ENCODE data around the gene VPS33B. TPM values are rescaled to one million over a fixed set of nuclear protein-coding genes. Genes with fewer than 3 reads are reported as not detected.
"Not testable (repeated sequence)": the region's sequence is repeated elsewhere in the genome, so short reads cannot be mapped to it uniquely, and the experiment has no call there.

Gene VPS33B
- total RNA-seq, 3 donors from 2014 or later (not counting 1 experiment from before 2014, with no cell fraction given) = 19.8 to 28.6 (median 24.9) TPM

GRCh38 chr15:91017716-91018115 is 4.7 kb downstream of the VPS33B start:
- H3K9me3 ChIP-seq (ENCODE audit: control insufficient read depth, insufficient read depth, low read length) = no peaks in the 10 kb centered on the region
- DNase-seq = no peak
- Mint-ChIP-seq H3K9me3 (no peaks in the 10 kb centered on the region), H3K27ac (peak overlapping the region in 1 of 2 donors; percentile 36), H3K27me3 (ENCODE audit: low read depth in 2 of 2) (no peaks in the 10 kb centered on the region), H3K4me1 (peaks cover 18 to 48% of the 10 kb centered on the region in 2 donors), H3K36me3 (no peaks in the 10 kb centered on the region), H3K4me3 (no peak overlapping the region)
- H3K27me3 ChIP-seq (ENCODE audit: control insufficient read depth, insufficient read depth, low read length) = no peaks in the 10 kb centered on the region
- H3K27ac ChIP-seq (ENCODE audit: low read length) = no peak overlapping the region
- TF ChIP-seq, protein P1, sequence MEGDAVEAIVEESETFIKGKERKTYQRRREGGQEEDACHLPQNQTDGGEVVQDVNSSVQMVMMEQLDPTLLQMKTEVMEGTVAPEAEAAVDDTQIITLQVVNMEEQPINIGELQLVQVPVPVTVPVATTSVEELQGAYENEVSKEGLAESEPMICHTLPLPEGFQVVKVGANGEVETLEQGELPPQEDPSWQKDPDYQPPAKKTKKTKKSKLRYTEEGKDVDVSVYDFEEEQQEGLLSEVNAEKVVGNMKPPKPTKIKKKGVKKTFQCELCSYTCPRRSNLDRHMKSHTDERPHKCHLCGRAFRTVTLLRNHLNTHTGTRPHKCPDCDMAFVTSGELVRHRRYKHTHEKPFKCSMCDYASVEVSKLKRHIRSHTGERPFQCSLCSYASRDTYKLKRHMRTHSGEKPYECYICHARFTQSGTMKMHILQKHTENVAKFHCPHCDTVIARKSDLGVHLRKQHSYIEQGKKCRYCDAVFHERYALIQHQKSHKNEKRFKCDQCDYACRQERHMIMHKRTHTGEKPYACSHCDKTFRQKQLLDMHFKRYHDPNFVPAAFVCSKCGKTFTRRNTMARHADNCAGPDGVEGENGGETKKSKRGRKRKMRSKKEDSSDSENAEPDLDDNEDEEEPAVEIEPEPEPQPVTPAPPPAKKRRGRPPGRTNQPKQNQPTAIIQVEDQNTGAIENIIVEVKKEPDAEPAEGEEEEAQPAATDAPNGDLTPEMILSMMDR (IDR thresholded peaks at IDR 0.05) = no peak
- H3K36me3 ChIP-seq (ENCODE audit: control insufficient read depth, insufficient read depth, low read length) = peaks cover 22% of the 10 kb centered on the region
- ATAC-seq = no peak
- intact Hi-C loops (cut with micrococcal nuclease) = no loop called here
- WGBS (ENCODE audit: insufficient coverage) = 94% methylated on average over 5 of the region's 5 CpGs
- H3K4me1 ChIP-seq (ENCODE audit: control insufficient read depth, insufficient read depth, low read length) = peaks cover 8% of the 10 kb centered on the region
- H3K4me3 ChIP-seq (ENCODE audit: low read length) = no peak overlapping the region

DNA sequence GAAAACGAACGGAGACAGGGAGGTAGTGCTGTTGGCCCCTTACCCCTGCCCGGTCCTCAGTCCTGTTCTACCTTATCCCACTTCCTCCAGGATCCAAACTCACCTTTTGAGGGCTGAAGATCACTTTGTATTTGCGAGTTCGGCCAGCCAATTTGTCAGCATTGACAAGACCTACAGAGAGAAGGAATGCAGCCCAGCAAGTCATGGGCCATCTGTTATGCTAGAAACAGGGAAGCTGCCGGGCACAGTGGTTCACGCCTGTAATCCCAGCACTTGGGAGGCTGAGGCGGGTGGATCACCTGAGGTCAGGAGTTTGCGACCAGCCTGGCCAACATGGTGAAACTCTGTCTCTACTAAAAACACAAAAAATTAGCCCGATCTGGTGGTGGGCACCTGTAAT is 8.7 kb downstream of the VPS33B start:
- H3K27ac Mint-ChIP-seq; H3K27ac ChIP-seq (ENCODE audit: low read length); DNase-seq; H3K9me3 Mint-ChIP-seq; H3K4me3 ChIP-seq (ENCODE audit: low read length); intact Hi-C loops (cut with micrococcal nuclease); H3K27me3 ChIP-seq (ENCODE audit: control insufficient read depth, insufficient read depth, low read length); H3K27me3 Mint-ChIP-seq (ENCODE audit: low read depth in 2 of 2); H3K36me3 Mint-ChIP-seq; H3K9me3 ChIP-seq (ENCODE audit: control insufficient read depth, insufficient read depth, low read length); H3K4me1 ChIP-seq (ENCODE audit: control insufficient read depth, insufficient read depth, low read length); H3K4me3 Mint-ChIP-seq; ATAC-seq: not testable (repeated sequence)
- peaks cover 45% of the 10 kb centered on the region for H3K36me3 ChIP-seq (ENCODE audit: control insufficient read depth, insufficient read depth, low read length)
- WGBS (ENCODE audit: insufficient coverage) = 96% methylated on average over 10 of the region's 10 CpGs
- peaks cover 5 to 15% of the 10 kb centered on the region in 2 donors for H3K4me1 Mint-ChIP-seq

DNA sequence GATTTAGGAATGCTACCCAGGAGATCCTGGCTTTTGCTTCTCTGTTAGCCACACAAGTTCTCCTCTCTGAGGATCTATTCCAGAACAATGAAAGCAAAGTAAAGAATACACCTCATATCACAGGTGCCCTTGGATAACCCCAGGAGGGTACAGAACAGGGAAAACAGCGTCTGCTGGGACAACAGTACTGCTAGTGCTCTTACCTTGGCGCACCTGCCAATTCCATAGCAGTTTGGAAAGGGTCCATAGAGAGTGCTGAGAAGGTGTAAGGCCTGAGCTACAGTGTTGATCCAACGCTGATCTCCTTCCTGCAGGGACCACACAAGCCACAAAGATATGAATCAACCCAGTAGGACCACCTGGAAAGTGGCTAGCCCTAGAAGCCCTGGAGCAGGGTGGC is 15.1 kb downstream of the VPS33B start:
- Mint-ChIP-seq H3K27me3 (ENCODE audit: low read depth in 2 of 2) (no peaks in the 10 kb centered on the region), H3K36me3 (peaks cover 8% of the 10 kb centered on the region), H3K4me1 (no peaks in the 10 kb centered on the region), H3K9me3 (no peaks in the 10 kb centered on the region), H3K27ac (no peak overlapping the region), H3K4me3 (no peak overlapping the region)
- Histone ChIP-seq H3K9me3 (ENCODE audit: control insufficient read depth, insufficient read depth, low read length) (no peaks in the 10 kb centered on the region), H3K36me3 (ENCODE audit: control insufficient read depth, insufficient read depth, low read length) (peaks cover 69% of the 10 kb centered on the region), H3K4me1 (ENCODE audit: control insufficient read depth, insufficient read depth, low read length) (no peaks in the 10 kb centered on the region), H3K4me3 (ENCODE audit: low read length) (no peak overlapping the region), H3K27ac (ENCODE audit: low read length) (no peak overlapping the region), H3K27me3 (ENCODE audit: control insufficient read depth, insufficient read depth, low read length) (no peaks in the 10 kb centered on the region)
- intact Hi-C loops (cut with micrococcal nuclease) = no loop called here
- ATAC-seq (no peak), DNase-seq (no peak)
- TF ChIP-seq, protein P1 (IDR thresholded peaks at IDR 0.05) = no peak
- WGBS (ENCODE audit: insufficient coverage) = 96% methylated on average over 3 of the region's 3 CpGs

DNA sequence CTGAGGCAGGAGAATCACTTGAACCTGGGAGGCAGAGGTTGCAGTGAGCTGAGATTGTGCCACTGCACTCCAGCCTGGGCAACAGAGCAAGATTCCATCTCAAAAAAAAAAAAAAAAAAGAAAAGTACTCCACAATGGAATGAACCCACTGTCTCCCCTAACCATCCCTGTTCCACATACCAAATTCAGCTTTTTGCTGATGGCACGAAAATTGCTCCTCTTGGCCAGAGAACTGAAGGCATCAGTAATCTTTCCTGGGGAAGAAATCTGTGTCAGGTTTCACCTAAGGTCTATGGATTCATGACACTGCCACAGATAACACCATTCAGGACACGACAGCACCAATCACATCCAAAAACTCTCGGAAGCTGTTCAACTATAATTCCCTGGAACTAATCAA is 21.2 kb downstream of the VPS33B start:
- no peaks in the 10 kb centered on the region for H3K4me1 Mint-ChIP-seq
- H3K4me3 Mint-ChIP-seq = no peak overlapping the region
- 95% methylated on average over 3 of the region's 3 CpGs for WGBS (ENCODE audit: insufficient coverage)
- no peaks in the 10 kb centered on the region for H3K27me3 ChIP-seq (ENCODE audit: control insufficient read depth, insufficient read depth, low read length)
- H3K36me3 Mint-ChIP-seq = no peaks in the 10 kb centered on the region
- peaks cover 60% of the 10 kb centered on the region for H3K36me3 ChIP-seq (ENCODE audit: control insufficient read depth, insufficient read depth, low read length)
- H3K9me3 Mint-ChIP-seq = no peaks in the 10 kb centered on the region
- intact Hi-C loops (cut with micrococcal nuclease) = no loop called here
- no peak for ATAC-seq
- TF ChIP-seq, protein P1 (IDR thresholded peaks at IDR 0.05) = no peak
- H3K27ac Mint-ChIP-seq = no peak overlapping the region
- H3K4me1 ChIP-seq (ENCODE audit: control insufficient read depth, insufficient read depth, low read length) = no peaks in the 10 kb centered on the region
- H3K27me3 Mint-ChIP-seq (ENCODE audit: low read depth in 2 of 2) = no peaks in the 10 kb centered on the region
- no peak overlapping the region for H3K4me3 ChIP-seq (ENCODE audit: low read length)
- no peaks in the 10 kb centered on the region for H3K9me3 ChIP-seq (ENCODE audit: control insufficient read depth, insufficient read depth, low read length)
- H3K27ac ChIP-seq (ENCODE audit: low read length) = no peak overlapping the region
- no peak for DNase-seq
